ENCODE results near the gene ZNF488.

Gene ZNF488

GRCh38 chr10:47325303-47326291, 58.5 kb downstream of the ZNF488 start:
- DNase-seq, result no peak

- DNase-seq, result no peak
Measured at GRCh38 chr10:47323636-47324296, 60.3 kb downstream of the ZNF488 start.

GRCh38 chr10:47323087-47323486, 61.0 kb downstream of the ZNF488 start:
- DNase-seq, result no peak

- DNase-seq, result no peak
Measured at GRCh38 chr10:47322300-47323061, 61.6 kb downstream of the ZNF488 start, which contains the start of gene GDF2. TSS of gene GDF2 (plus strand) at chr10:47322454. CDS start at chr10:47322669, 215 bp downstream.

- no peak for DNase-seq
Measured at GRCh38 chr10:47321521-47322195, 62.4 kb downstream of the ZNF488 start.

GRCh38 chr10:47320812-47321211, 63.3 kb downstream of the ZNF488 start:
- no peak for DNase-seq

GRCh38 chr10:47319784-47320183, 64.3 kb downstream of the ZNF488 start:
- DNase-seq, result no peak

- no peak for DNase-seq
Measured at GRCh38 chr10:47318706-47319105, 65.4 kb downstream of the ZNF488 start.

- DNase-seq, result no peak
Measured at GRCh38 chr10:47317251-47317650, 66.8 kb downstream of the ZNF488 start.

GRCh38 chr10:47316131-47316530, 68.0 kb downstream of the ZNF488 start:
- no peak for DNase-seq
